Measurements from ENCODE around the gene SLC38A7. TPM values are rescaled to one million over a fixed set of nuclear protein-coding genes. Genes with fewer than 3 reads are reported as not detected.

Gene SLC38A7
- total RNA-seq, result 10 to 100 TPM; 10.4 to 12.3 TPM

- DNase-seq (peak; percentile 85), ATAC-seq (peak; percentile 97)
- Mint-ChIP-seq H3K9me3 (ENCODE audit: low read depth) (no peaks in the 10 kb centered on the region), H3K27ac (peak within 1 kb of the TSS; percentile 45), H3K4me3 (peak within 1 kb of the TSS; percentile 84), H3K27me3 (peaks cover 2% of the 10 kb centered on the region), H3K4me1 (peaks cover 13% of the 10 kb centered on the region), H3K36me3 (no peaks in the 10 kb centered on the region)
- CTCF ChIA-PET, result interaction anchor here (0.8 to 2.7 kb wide), 7 partner anchors 9 to 348 kb away, joined by 3 to 16 read pairs (median 3); no protein-coding TSS in a partner anchor
Measured at GRCh38 chr16:58684354-58685083, at the start of gene SLC38A7. Gene SLC38A7 (minus strand): TSS chr16:58684770. CDS start chr16:58680126, 4,644 bp downstream.

GRCh38 chr16:58733671-58734458 lies 49.3 kb upstream of the SLC38A7 start, which contains the start of gene GOT2:
Gene GOT2 (minus strand): TSS chr16:58734316. CDS start chr16:58734228, 88 bp downstream.
- H3K4me1 Mint-ChIP-seq, result peaks cover 37% of the 10 kb centered on the region
- H3K27ac Mint-ChIP-seq, result peak within 1 kb of the TSS; percentile 94
- CTCF ChIA-PET, result interaction anchor here (1.2 to 1.7 kb wide), 2 partner anchors 9 to 22 kb away, joined by 3 to 11 read pairs; no protein-coding TSS in a partner anchor

GRCh38 chr16:58733248-58733670 lies 48.7 kb upstream of the SLC38A7 start:
- Mint-ChIP-seq H3K27me3 (no peaks in the 10 kb centered on the region), H3K4me3 (peak overlapping the region; percentile 99), H3K9me3 (ENCODE audit: low read depth) (no peaks in the 10 kb centered on the region), H3K4me1 (peaks cover 38% of the 10 kb centered on the region), H3K36me3 (peaks cover 17% of the 10 kb centered on the region), H3K27ac (peak overlapping the region; percentile 88)
- no peak for ATAC-seq
- peak; percentile 42 for DNase-seq
- CTCF ChIA-PET, result interaction anchor here (1.1 to 1.7 kb wide), 4 partner anchors 9 to 234 kb away, joined by 3 to 11 read pairs (median 4); partner anchors contain the start of gene NDRG4

More at GRCh38 chr16:58733671-58734458, 49.3 kb upstream of the SLC38A7 start, which contains the start of gene GOT2:
- ATAC-seq (peak; percentile 96), DNase-seq (peak; percentile 87)
- peaks cover 16% of the 10 kb centered on the region for H3K36me3 Mint-ChIP-seq
- H3K9me3 Mint-ChIP-seq (ENCODE audit: low read depth), result no peaks in the 10 kb centered on the region
- no peaks in the 10 kb centered on the region for H3K27me3 Mint-ChIP-seq
- H3K4me3 Mint-ChIP-seq, result peak within 1 kb of the TSS; percentile 99

GRCh38 chr16:58732545-58733247 lies 48.1 kb upstream of the SLC38A7 start:
- Mint-ChIP-seq H3K9me3 (ENCODE audit: low read depth) (no peaks in the 10 kb centered on the region), H3K27ac (peak overlapping the region; percentile 88), H3K36me3 (peaks cover 17% of the 10 kb centered on the region), H3K27me3 (no peaks in the 10 kb centered on the region), H3K4me1 (peaks cover 38% of the 10 kb centered on the region), H3K4me3 (peak overlapping the region; percentile 99)
- DNase-seq (no peak), ATAC-seq (peak; percentile 34)
- CTCF ChIA-PET, result interaction anchor here (1.1 to 1.4 kb wide), 3 partner anchors 24 to 233 kb away, joined by 3 to 4 read pairs (median 4); partner anchors contain the start of gene NDRG4

- Mint-ChIP-seq H3K36me3 (peaks cover 18% of the 10 kb centered on the region), H3K9me3 (ENCODE audit: low read depth) (no peaks in the 10 kb centered on the region), H3K27me3 (no peaks in the 10 kb centered on the region), H3K27ac (no peak overlapping the region), H3K4me3 (no peak overlapping the region), H3K4me1 (peaks cover 38% of the 10 kb centered on the region)
- ATAC-seq (no peak), DNase-seq (no peak)
- CTCF ChIA-PET, result interaction anchor here (1.4 kb wide), 1 partner anchor 26 kb away, joined by 8 read pairs; no protein-coding TSS in a partner anchor
Measured at GRCh38 chr16:58730724-58731370, 46.3 kb upstream of the SLC38A7 start.

- H3K27ac Mint-ChIP-seq, result no peak overlapping the region
- ATAC-seq (no peak), DNase-seq (no peak)
- H3K4me1 Mint-ChIP-seq, result peaks cover 29% of the 10 kb centered on the region
- H3K9me3 Mint-ChIP-seq (ENCODE audit: low read depth), result no peaks in the 10 kb centered on the region
- H3K36me3 Mint-ChIP-seq, result peaks cover 19% of the 10 kb centered on the region
- H3K27me3 Mint-ChIP-seq, result no peaks in the 10 kb centered on the region
- H3K4me3 Mint-ChIP-seq, result no peak overlapping the region
- CTCF ChIA-PET, result no interaction called here
Measured at GRCh38 chr16:58727796-58728568, 43.4 kb upstream of the SLC38A7 start.

- H3K4me3 Mint-ChIP-seq, result no peak overlapping the region
- no peak for DNase-seq
- CTCF ChIA-PET, result interaction anchor here (1.2 kb wide), 1 partner anchor 29 kb away, joined by 3 read pairs; no protein-coding TSS in a partner anchor
- H3K36me3 Mint-ChIP-seq, result peaks cover 17% of the 10 kb centered on the region
- H3K27me3 Mint-ChIP-seq, result no peaks in the 10 kb centered on the region
- H3K9me3 Mint-ChIP-seq (ENCODE audit: low read depth), result no peaks in the 10 kb centered on the region
- H3K27ac Mint-ChIP-seq, result no peak overlapping the region
- no peak for ATAC-seq
- H3K4me1 Mint-ChIP-seq, result peaks cover 21% of the 10 kb centered on the region
Measured at GRCh38 chr16:58727028-58727781, 42.6 kb upstream of the SLC38A7 start.

GRCh38 chr16:58723109-58723508 lies 38.5 kb upstream of the SLC38A7 start:
- CTCF ChIA-PET, result interaction anchor here (0.6 to 2.8 kb wide), 2 partner anchors 11 to 234 kb away, joined by 3 to 11 read pairs; partner anchors contain the start of gene GOT2
- no peaks in the 10 kb centered on the region for H3K9me3 Mint-ChIP-seq (ENCODE audit: low read depth)
- H3K4me3 Mint-ChIP-seq, result no peak overlapping the region
- peaks cover 22% of the 10 kb centered on the region for H3K36me3 Mint-ChIP-seq
- H3K27ac Mint-ChIP-seq, result no peak overlapping the region
- DNase-seq (no peak), ATAC-seq (no peak)
- H3K4me1 Mint-ChIP-seq, result no peaks in the 10 kb centered on the region
- H3K27me3 Mint-ChIP-seq, result no peaks in the 10 kb centered on the region

- ATAC-seq (no peak), DNase-seq (no peak)
- H3K4me1 Mint-ChIP-seq, result no peaks in the 10 kb centered on the region
- CTCF ChIA-PET, result no interaction called here
- no peaks in the 10 kb centered on the region for H3K9me3 Mint-ChIP-seq (ENCODE audit: low read depth)
- H3K27ac Mint-ChIP-seq, result no peak overlapping the region
- peaks cover 47% of the 10 kb centered on the region for H3K36me3 Mint-ChIP-seq
- no peak overlapping the region for H3K4me3 Mint-ChIP-seq
- H3K27me3 Mint-ChIP-seq, result no peaks in the 10 kb centered on the region
Measured at GRCh38 chr16:58717994-58718393, 33.4 kb upstream of the SLC38A7 start.

GRCh38 chr16:58716468-58716867 lies 31.9 kb upstream of the SLC38A7 start:
- Mint-ChIP-seq H3K9me3 (ENCODE audit: low read depth) (no peaks in the 10 kb centered on the region), H3K4me1 (no peaks in the 10 kb centered on the region), H3K36me3 (peaks cover 54% of the 10 kb centered on the region), H3K27me3 (no peaks in the 10 kb centered on the region), H3K27ac (no peak overlapping the region), H3K4me3 (no peak overlapping the region)
- DNase-seq (no peak), ATAC-seq (no peak)
- CTCF ChIA-PET, result no interaction called here

GRCh38 chr16:58713742-58714141 lies 29.2 kb upstream of the SLC38A7 start:
- H3K27ac Mint-ChIP-seq, result no peak overlapping the region
- CTCF ChIA-PET, result no interaction called here
- no peak for ATAC-seq
- no peak overlapping the region for H3K4me3 Mint-ChIP-seq
- no peaks in the 10 kb centered on the region for H3K4me1 Mint-ChIP-seq
- no peaks in the 10 kb centered on the region for H3K9me3 Mint-ChIP-seq (ENCODE audit: low read depth)
- H3K36me3 Mint-ChIP-seq, result peaks cover 51% of the 10 kb centered on the region
- no peak for DNase-seq
- H3K27me3 Mint-ChIP-seq, result no peaks in the 10 kb centered on the region

All from activated CD8-positive, alpha-beta memory T cell treated with anti-CD3 and anti-CD28 coated beads, Interleukin-2, amount 10 ng/mL, durations not matched to agents 7 days and 5 days (primary cell).